H1 (cell line): ENCODE measurements around the gene SMYD4. TPM values are rescaled to one million over a fixed set of nuclear protein-coding genes. Genes with fewer than 3 reads are reported as not detected.

Source experiments
- CTCF ChIA-PET: fragments of 300-600 bp; sonication (Branson Sonifier 250); formaldehyde crosslinking; loops from one replicate; lab custom pipeline; 2021; ENCODE audit not compliant: partially characterized antibody; lab: Charles Lee
- POLR2A ChIA-PET: fragments of 300-600 bp; sonication (Branson Sonifier 250); formaldehyde crosslinking; loops from one replicate; lab custom pipeline; 2021; ENCODE audit warnings: inconsistent platforms; ENCODE audit not compliant: partially characterized antibody; lab: Charles Lee
- DNase-seq, 2 experiments: peaks; one replicate each; pipeline versions ENCODE4 v3.0.0 to v3.0.0-alpha.2; 2010 to 2022; ENCODE audit warnings: low spot score in 2 of 2, low read depth in 1 of 2, mixed read lengths in 1 of 2
- FAIRE-seq: peaks from 2 replicates; lab custom pipeline; 2011; peaks lifted over from hg19 to GRCh38; lab: Jason Lieb, UNC
- H2AFZ ChIP-seq: 2 replicates; pipeline ENCODE4 v1.8.1; 2012; ENCODE audit warnings: low read length, inconsistent platforms
- H2AK5ac ChIP-seq: 2 replicates; pipeline ENCODE4 v1.6.1; 2013; ENCODE audit warnings: low read depth, low read length
- H2BK120ac ChIP-seq: replicated peaks from 2 replicates; pipeline ENCODE3; 2013; ENCODE audit warnings: low read depth, low read length, inconsistent platforms
- H2BK12ac ChIP-seq: 2 replicates; pipeline ENCODE4 v1.6.1; 2013; ENCODE audit warnings: low read depth, low read length
- H2BK15ac ChIP-seq: 2 replicates; pipeline ENCODE4 v1.6.1; 2013; ENCODE audit warnings: low read length
- H2BK20ac ChIP-seq: 2 replicates; pipeline ENCODE4 v1.6.1; 2013; ENCODE audit warnings: low read length
- H2BK5ac ChIP-seq: 2 replicates; pipeline ENCODE4 v1.6.1; 2013; ENCODE audit warnings: low read depth, low read length
- H3K14ac ChIP-seq: 2 replicates; pipeline ENCODE4 v1.6.1; 2013; ENCODE audit warnings: inconsistent platforms; ENCODE audit not compliant: insufficient read length
- H3K18ac ChIP-seq: 2 replicates; pipeline ENCODE4 v1.6.1; 2013; ENCODE audit warnings: low read length; ENCODE audit errors: extremely low read depth
- H3K23ac ChIP-seq: 2 replicates; pipeline ENCODE4 v1.6.1; 2013; ENCODE audit warnings: inconsistent platforms; ENCODE audit not compliant: insufficient read length
- H3K23me2 ChIP-seq: 2 replicates; pipeline ENCODE4 v1.6.1; 2013; ENCODE audit warnings: low read depth, low read length
- H3K27ac ChIP-seq: 2 replicates; pipeline ENCODE4 v1.6.1; 2011; ENCODE audit warnings: low read depth, low read length, inconsistent platforms
- H3K27me3 ChIP-seq, 4 experiments: replicated peaks in 1 of 4; 1 replicate in 1 of 4; 2 replicates in 3 of 4; pipeline versions ENCODE4 v1.6.1 to v1.8.1; 2011 to 2013; ENCODE audit warnings: low read length in 3 of 4, mild to moderate bottlenecking in 3 of 4, inconsistent platforms in 2 of 4, mixed read lengths in 2 of 4, moderate library complexity in 1 of 4; ENCODE audit not compliant: control insufficient read depth in 3 of 4, insufficient read depth in 3 of 4; ENCODE audit errors: extremely low read depth in 1 of 4
- H3K36me3 ChIP-seq, 4 experiments: 2 replicates each; pipeline versions ENCODE4 v1.6.1 to v1.8.1; 2011 to 2013; ENCODE audit warnings: mild to moderate bottlenecking in 4 of 4, low read length in 3 of 4, moderate library complexity in 2 of 4, control low read depth in 1 of 4, inconsistent platforms in 1 of 4; ENCODE audit not compliant: insufficient read depth in 4 of 4, control insufficient read depth in 2 of 4
- H3K4ac ChIP-seq: replicated peaks from 2 replicates; pipeline ENCODE3; 2013; ENCODE audit warnings: low read length, low read depth, mixed read lengths, inconsistent platforms; ENCODE audit not compliant: insufficient read length
- H3K4me1 ChIP-seq, 4 experiments: replicated peaks in 1 of 4; 1 replicate in 1 of 4; 2 replicates in 3 of 4; pipeline versions ENCODE4 v1.6.1 to v1.8.1; 2011 to 2013; ENCODE audit warnings: low read length in 3 of 4, inconsistent platforms in 2 of 4, mixed read lengths in 1 of 4; ENCODE audit not compliant: insufficient read depth in 4 of 4, control insufficient read depth in 3 of 4
- H3K4me2 ChIP-seq, 2 experiments: 2 replicates each; pipeline versions ENCODE4 v1.6.1 to v1.8.1; 2011 to 2013; ENCODE audit warnings: low read depth in 2 of 2, low read length in 2 of 2, control low read depth in 1 of 2, inconsistent platforms in 1 of 2, mild to moderate bottlenecking in 1 of 2; ENCODE audit not compliant: insufficient read depth in 1 of 2
- H3K4me3 ChIP-seq, 4 experiments: fragments of 200-600, 300-600 bp in 1 of 4; sonication (generic), shearing (Covaris generic), sonication (Bioruptor Twin) in 1 of 4; 2 replicates each; pipeline versions ENCODE4 v1.5.1 to v1.8.1; 2011 to 2016; ENCODE audit warnings: low read length in 4 of 4, low read depth in 3 of 4, control low read depth in 2 of 4, inconsistent platforms in 2 of 4, mild to moderate bottlenecking in 2 of 4, mixed read lengths in 1 of 4, moderate library complexity in 1 of 4; ENCODE audit not compliant: insufficient read depth in 2 of 4; ENCODE audit errors: extremely low read depth in 1 of 4
- H3K56ac ChIP-seq: replicated peaks from 2 replicates; pipeline ENCODE3; 2013; ENCODE audit warnings: low read depth, mild to moderate bottlenecking, mixed read lengths, low read length, inconsistent platforms; ENCODE audit not compliant: insufficient read length
- H3K79me1 ChIP-seq: 2 replicates; pipeline ENCODE4 v1.6.1; 2013; ENCODE audit warnings: low read depth, low read length, control low read depth
- H3K79me2 ChIP-seq, 2 experiments: 2 replicates each; pipeline versions ENCODE4 v1.6.1 to v1.8.1; 2012 to 2013; ENCODE audit warnings: low read length in 2 of 2, mild to moderate bottlenecking in 2 of 2, inconsistent platforms in 1 of 2; ENCODE audit not compliant: insufficient read depth in 2 of 2, control insufficient read depth in 1 of 2
- H3K9ac ChIP-seq, 4 experiments: replicated peaks in 1 of 4; 1 replicate in 1 of 4; 2 replicates in 3 of 4; pipeline versions ENCODE4 v1.6.1 to v1.8.1; 2011 to 2013; ENCODE audit warnings: low read depth in 3 of 4, low read length in 3 of 4, control low read depth in 2 of 4, mild to moderate bottlenecking in 2 of 4, moderate library complexity in 2 of 4, inconsistent platforms in 1 of 4; ENCODE audit errors: extremely low read depth in 1 of 4
- H3K9me3 ChIP-seq, 2 experiments: 2 replicates each; pipeline versions ENCODE4 v1.6.1 to v1.8.1; 2012 to 2013; ENCODE audit warnings: mild to moderate bottlenecking in 2 of 2, moderate library complexity in 2 of 2, control low read depth in 1 of 2, inconsistent platforms in 1 of 2, low read depth in 1 of 2, low read length in 1 of 2, mixed read lengths in 1 of 2; ENCODE audit not compliant: insufficient read depth in 2 of 2
- H4K20me1 ChIP-seq, 2 experiments: replicated peaks in 1 of 2; 2 replicates each; pipeline versions ENCODE3 to v1.8.1; 2011 to 2013; ENCODE audit warnings: inconsistent platforms in 2 of 2, low read length in 2 of 2, mild to moderate bottlenecking in 1 of 2; ENCODE audit not compliant: insufficient read depth in 2 of 2, control insufficient read depth in 1 of 2
- H4K5ac ChIP-seq: 2 replicates; pipeline ENCODE4 v1.6.1; 2013; ENCODE audit warnings: low read length, low read depth, mixed read lengths, inconsistent platforms; ENCODE audit not compliant: insufficient read length
- H4K8ac ChIP-seq: 2 replicates; pipeline ENCODE4 v1.8.0; 2013; ENCODE audit warnings: mild to moderate bottlenecking, moderate library complexity, low read length, inconsistent platforms; ENCODE audit not compliant: insufficient read depth; ENCODE audit errors: extremely low read depth
- H4K91ac ChIP-seq: replicated peaks from 2 replicates; pipeline ENCODE3; 2013; ENCODE audit warnings: low read length, mixed read lengths, inconsistent platforms; ENCODE audit not compliant: insufficient read length
- ASH2L ChIP-seq: fragments of 200-600, 300-600 bp; sonication (generic); IDR thresholded peaks from one replicate; pipeline ENCODE4 v1.7.1; 2017; ENCODE audit warnings: low read length
- BCL11A ChIP-seq, 2 experiments: IDR thresholded peaks; one replicate each; pipeline ENCODE4 v1.6.1; 2011; ENCODE audit warnings: low read depth in 2 of 2, low read length in 2 of 2, mild to moderate bottlenecking in 2 of 2
- CHD1 ChIP-seq: IDR thresholded peaks from 2 replicates; pipeline ENCODE4 v1.6.1; 2012; ENCODE audit warnings: low read depth, low read length, improper control_type of control experiment
- CTCF ChIP-seq, 3 experiments: IDR thresholded peaks; 1 replicate in 2 of 3; 2 replicates in 1 of 3; pipeline versions ENCODE4 v1.5.1 to v1.6.1; 2011; ENCODE audit warnings: low read length in 3 of 3, mild to moderate bottlenecking in 3 of 3, inconsistent platforms in 2 of 3, low read depth in 1 of 3, moderate library complexity in 1 of 3; ENCODE audit not compliant: insufficient read depth in 1 of 3; ENCODE audit errors: control extremely low read depth in 1 of 3
- FOSL1 ChIP-seq: IDR thresholded peaks from 2 replicates; pipeline ENCODE4 v1.6.1; 2011; ENCODE audit warnings: mild to moderate bottlenecking, low read depth, low read length, moderate library complexity; ENCODE audit not compliant: insufficient read depth
- KDM1A ChIP-seq: fragments of 200-600, 300-600 bp; sonication (generic); IDR thresholded peaks from 2 replicates; pipeline ENCODE4 v1.7.1; 2016; ENCODE audit warnings: mild to moderate bottlenecking, low read length, borderline replicate concordance
- KDM5A ChIP-seq: fragments of 200-600 bp; IDR thresholded peaks from 2 replicates; pipeline ENCODE4 v1.7.1; 2012; ENCODE audit warnings: mild to moderate bottlenecking, low read length, inconsistent platforms, mixed read lengths
- POLR2A ChIP-seq, 2 experiments: IDR thresholded peaks; 1 replicate in 1 of 2; 2 replicates in 1 of 2; pipeline ENCODE4 v1.6.1; 2011; ENCODE audit warnings: low read depth in 2 of 2, low read length in 2 of 2, mild to moderate bottlenecking in 2 of 2; ENCODE audit errors: control extremely low read depth in 1 of 2
- RAD21 ChIP-seq, 2 experiments: IDR thresholded peaks in 1 of 2; conservative IDR thresholded peaks in 1 of 2; 2 replicates each; pipeline ENCODE4 v1.6.1; 2011; ENCODE audit warnings: low read depth in 2 of 2, low read length in 2 of 2, improper control_type of control experiment in 1 of 2, inconsistent platforms in 1 of 2, mild to moderate bottlenecking in 1 of 2, moderate library complexity in 1 of 2
- TEAD4 ChIP-seq: IDR thresholded peaks from 2 replicates; pipeline ENCODE4 v1.6.1; 2012; ENCODE audit warnings: low read depth, low read length, inconsistent platforms, mixed read lengths
- WGBS, 2 experiments: shearing (Covaris generic) in 1 of 2; methylation state at CpG; one replicate each; pipeline versions ENCODE4 v1.1.6 to v1.1.7; 2013 to 2015; ENCODE audit warnings: low lambda C conversion rate in 2 of 2, mixed read lengths in 2 of 2, inconsistent platforms in 1 of 2, low coverage in 1 of 2, missing lambda C conversion rate in 1 of 2; ENCODE audit not compliant: insufficient replicate concordance in 2 of 2, insufficient coverage in 1 of 2, insufficient read length in 1 of 2; ENCODE audit errors: extremely low coverage in 1 of 2, missing lambda C conversion rate in 1 of 2; 5-methylcytosine and 5-hydroxymethylcytosine counted together
- polyA plus RNA-seq, 7 experiments: library from polyadenylated mRNA; depleted of rRNA in 3 of 7; stranded (reverse) in 5 of 7; unstranded in 2 of 7; fragments of >200 nt in 5 of 7; fragments of 200-250 nt in 2 of 7; gene quantifications; 1 replicate in 5 of 7; 2 replicates in 1 of 7; 4 replicates in 1 of 7; pipeline versions ENCODE4 v1.2.1 to v1.2.3, GENCODE V29; 2011 to 2013; ENCODE audit warnings: missing spikeins in 2 of 7, mixed read lengths in 2 of 7
- total RNA-seq: library from RNA; stranded (reverse); fragmentation: NEBNext Ultra II Directional; extraction: Animal tissue kit (Norgen Biotek cat#: 25700); gene quantifications from 2 replicates; pipeline ENCODE4 v1.2.1, GENCODE V29; 2021
- TF ChIP-seq, protein P1 (sequence below): IDR thresholded peaks from 2 replicates; pipeline ENCODE4 v1.6.1; 2012; ENCODE audit warnings: inconsistent platforms

The SMYD4 gene
- total and polyA plus RNA-seq, 2 of the 8 experiments (the other 6 are each of a cell fraction or from before 2014, with no cell fraction given) = 10.5 to 23.4 TPM

DNA sequence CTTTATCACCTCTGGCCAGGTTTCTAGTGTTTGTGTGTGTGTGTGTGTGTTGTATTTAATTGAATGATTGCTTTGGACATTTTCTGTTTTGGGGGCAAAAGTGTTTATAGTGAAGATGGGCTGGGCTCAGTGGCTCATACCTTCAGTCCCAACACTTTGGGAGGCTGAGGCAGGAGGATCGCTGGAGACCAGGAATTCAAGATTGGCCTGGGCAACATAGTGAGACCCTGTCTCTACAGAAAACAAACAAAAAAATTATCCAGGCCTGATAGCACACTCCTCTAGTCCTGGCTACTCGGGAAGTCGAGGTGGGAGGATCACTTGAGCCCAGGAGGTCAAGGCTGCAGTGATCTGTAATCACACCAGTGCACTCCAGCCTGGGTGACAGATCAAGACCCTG is 37.6 kb upstream of the SMYD4 start:
- peaks cover 0 to 12% (median 2%) of the 10 kb centered on the region in 4 experiments; a peak in 3 of 8 replicates for H3K36me3 ChIP-seq
- H4K8ac ChIP-seq = no peak overlapping the region
- H2BK20ac ChIP-seq = no peak overlapping the region
- ChIA-PET CTCF (interaction anchor here (0.6 to 1.2 kb wide), 3 partner anchors 15 to 154 kb away, joined by 3 to 6 read pairs (median 4); no protein-coding TSS in a partner anchor), POLR2A (interaction anchor here (0.7 to 1.2 kb wide), 2 partner anchors 94 to 428 kb away, joined by 3 to 4 read pairs; no protein-coding TSS in a partner anchor)
- no peak for DNase-seq
- no peak overlapping the region for H3K4me3 ChIP-seq
- 88% methylated on average over 3 of the region's 3 CpGs; no CpG with 5 or more reads in 1 of the 2 experiments for WGBS, 2 experiments
- no peak overlapping the region for H2BK120ac ChIP-seq
- no peak overlapping the region for H2BK5ac ChIP-seq
- no peaks in the 10 kb centered on the region for H3K4me1 ChIP-seq
- 0 out of 2 replicates have a peak, but pooled peaks cover 4% of the 10 kb centered on the region for H3K79me1 ChIP-seq
- no peak overlapping the region for H3K18ac ChIP-seq
- no peaks in the 10 kb centered on the region for H3K23me2 ChIP-seq
- no peak overlapping the region for H3K4ac ChIP-seq
- H3K23ac ChIP-seq = no peak overlapping the region
- H2AFZ ChIP-seq = no peak overlapping the region
- no peak overlapping the region for H2AK5ac ChIP-seq
- no peak overlapping the region for H2BK15ac ChIP-seq
- no peak overlapping the region for H3K4me2 ChIP-seq
- no peak overlapping the region for H3K14ac ChIP-seq
- H4K20me1 ChIP-seq = peaks cover 2 to 5% of the 10 kb centered on the region in 2 experiments
- no peak overlapping the region for H4K91ac ChIP-seq
- H3K79me2 ChIP-seq = 0 out of 4 replicates have a peak, but pooled peaks cover 2 to 4% of the 10 kb centered on the region in 2 experiments
- no peak overlapping the region for H3K9ac ChIP-seq
- no peak overlapping the region for H3K27ac ChIP-seq
- no peak for FAIRE-seq
- no peaks in the 10 kb centered on the region for H3K27me3 ChIP-seq
- no peak overlapping the region for H2BK12ac ChIP-seq
- no peak overlapping the region for H3K56ac ChIP-seq
- H4K5ac ChIP-seq = no peak overlapping the region
- no peaks in the 10 kb centered on the region for H3K9me3 ChIP-seq
- no peak for TF ChIP-seq BCL11A (IDR thresholded peaks at IDR 0.05; ENCODE audit: low read depth in 2 of 2, low read length in 2 of 2)
- TF ChIP-seq CHD1 = no peak
- TF ChIP-seq CTCF (IDR thresholded peaks at IDR 0.05; ENCODE audit: control extremely low read depth in 1 of 3, insufficient read depth in 1 of 3, low read depth in 1 of 3, low read length in 3 of 3) = no peak
- no peak for TF ChIP-seq KDM5A
- TF ChIP-seq KDM1A = no peak
- TF ChIP-seq ASH2L = no peak
- no peak for TF ChIP-seq POLR2A (IDR thresholded peaks at IDR 0.05; ENCODE audit: control extremely low read depth in 1 of 2, low read depth in 2 of 2, low read length in 2 of 2)
- no peak for TF ChIP-seq TEAD4
- TF ChIP-seq FOSL1 = no peak
- TF ChIP-seq, protein P1, sequence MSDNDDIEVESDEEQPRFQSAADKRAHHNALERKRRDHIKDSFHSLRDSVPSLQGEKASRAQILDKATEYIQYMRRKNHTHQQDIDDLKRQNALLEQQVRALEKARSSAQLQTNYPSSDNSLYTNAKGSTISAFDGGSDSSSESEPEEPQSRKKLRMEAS = no peak
- no peak for TF ChIP-seq RAD21 (IDR thresholded peaks at IDR 0.05 in 1 of 2, conservative IDR thresholded peaks at IDR 0.05 in 1 of 2; ENCODE audit: low read depth in 2 of 2, low read length in 2 of 2)
